Lower leg skin (tissue), 4 donors: Measurements from ENCODE around the gene KCNG2. TPM values are rescaled to one million over a fixed set of nuclear protein-coding genes. Genes with fewer than 3 reads are reported as not detected.
A peak's percentile ranks its signal among the peaks of the same experiment; 100 is the strongest.

Source experiments
- DNase-seq, 2 donors: peaks; one replicate each; pipeline ENCODE4 v3.0.0-alpha.2; 2019; ENCODE audit warnings: low spot score in 2 of 2
- H3K4me3 ChIP-seq: fragments of 200-600 bp; sonication (generic); 2 replicates; pipeline ENCODE4 v1.5.1; 2017; ENCODE audit warnings: mild to moderate bottlenecking, low read depth; ENCODE audit not compliant: poor library complexity, severe bottlenecking
- POLR2A ChIP-seq, 2 donors: fragments of 450-650 bp; IDR thresholded peaks; one replicate each; pipeline ENCODE4 v1.6.1; 2016 to 2017; ENCODE audit warnings: antibody characterized with exemption in 2 of 2, mild to moderate bottlenecking in 1 of 2, moderate library complexity in 1 of 2
- WGBS, 2 donors: methylation state at CpG; one replicate each; pipeline ENCODE4 v1.1.5; 2018; 5-methylcytosine and 5-hydroxymethylcytosine counted together
- intact Hi-C: fragments of 100-400 bp; cut with DNase I; formaldehyde crosslinking; loops from one replicate; pipeline ENCODE4 v1.15.0; 2023; ENCODE audit warnings: low total_unique reads
- total RNA-seq, 4 donors: library from RNA; depleted of rRNA; stranded (reverse); fragments of >200 nt; gene quantifications; one replicate each; pipeline ENCODE4 v1.1.0, GENCODE V29; 2016
- TF ChIP-seq, protein P1 (sequence below), 3 donors: fragments of 450-650 bp; IDR thresholded peaks; one replicate each; pipeline ENCODE4 v1.5.1; 2016; ENCODE audit warnings: antibody characterized with exemption in 3 of 3, mild to moderate bottlenecking in 3 of 3, moderate library complexity in 2 of 3

KCNG2 gene
- total RNA-seq, 4 donors from 2014 or later = 0.84 TPM; not detected in 3

- no peak for TF ChIP-seq POLR2A (IDR thresholded peaks at IDR 0.05)
- TF ChIP-seq, protein P1, sequence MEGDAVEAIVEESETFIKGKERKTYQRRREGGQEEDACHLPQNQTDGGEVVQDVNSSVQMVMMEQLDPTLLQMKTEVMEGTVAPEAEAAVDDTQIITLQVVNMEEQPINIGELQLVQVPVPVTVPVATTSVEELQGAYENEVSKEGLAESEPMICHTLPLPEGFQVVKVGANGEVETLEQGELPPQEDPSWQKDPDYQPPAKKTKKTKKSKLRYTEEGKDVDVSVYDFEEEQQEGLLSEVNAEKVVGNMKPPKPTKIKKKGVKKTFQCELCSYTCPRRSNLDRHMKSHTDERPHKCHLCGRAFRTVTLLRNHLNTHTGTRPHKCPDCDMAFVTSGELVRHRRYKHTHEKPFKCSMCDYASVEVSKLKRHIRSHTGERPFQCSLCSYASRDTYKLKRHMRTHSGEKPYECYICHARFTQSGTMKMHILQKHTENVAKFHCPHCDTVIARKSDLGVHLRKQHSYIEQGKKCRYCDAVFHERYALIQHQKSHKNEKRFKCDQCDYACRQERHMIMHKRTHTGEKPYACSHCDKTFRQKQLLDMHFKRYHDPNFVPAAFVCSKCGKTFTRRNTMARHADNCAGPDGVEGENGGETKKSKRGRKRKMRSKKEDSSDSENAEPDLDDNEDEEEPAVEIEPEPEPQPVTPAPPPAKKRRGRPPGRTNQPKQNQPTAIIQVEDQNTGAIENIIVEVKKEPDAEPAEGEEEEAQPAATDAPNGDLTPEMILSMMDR (IDR thresholded peaks at IDR 0.05) = no peak
- DNase-seq = peak in 1 of 2 donors; percentile 68
- WGBS, 2 donors = 83 to 87% methylated on average over 14 to 17 of the region's 17 CpGs
- H3K4me3 ChIP-seq = no peak overlapping the region
- intact Hi-C loops = no loop called here
Observed at GRCh38 chr18:79781331-79781941, 16.3 kb upstream of the KCNG2 start.

DNA sequence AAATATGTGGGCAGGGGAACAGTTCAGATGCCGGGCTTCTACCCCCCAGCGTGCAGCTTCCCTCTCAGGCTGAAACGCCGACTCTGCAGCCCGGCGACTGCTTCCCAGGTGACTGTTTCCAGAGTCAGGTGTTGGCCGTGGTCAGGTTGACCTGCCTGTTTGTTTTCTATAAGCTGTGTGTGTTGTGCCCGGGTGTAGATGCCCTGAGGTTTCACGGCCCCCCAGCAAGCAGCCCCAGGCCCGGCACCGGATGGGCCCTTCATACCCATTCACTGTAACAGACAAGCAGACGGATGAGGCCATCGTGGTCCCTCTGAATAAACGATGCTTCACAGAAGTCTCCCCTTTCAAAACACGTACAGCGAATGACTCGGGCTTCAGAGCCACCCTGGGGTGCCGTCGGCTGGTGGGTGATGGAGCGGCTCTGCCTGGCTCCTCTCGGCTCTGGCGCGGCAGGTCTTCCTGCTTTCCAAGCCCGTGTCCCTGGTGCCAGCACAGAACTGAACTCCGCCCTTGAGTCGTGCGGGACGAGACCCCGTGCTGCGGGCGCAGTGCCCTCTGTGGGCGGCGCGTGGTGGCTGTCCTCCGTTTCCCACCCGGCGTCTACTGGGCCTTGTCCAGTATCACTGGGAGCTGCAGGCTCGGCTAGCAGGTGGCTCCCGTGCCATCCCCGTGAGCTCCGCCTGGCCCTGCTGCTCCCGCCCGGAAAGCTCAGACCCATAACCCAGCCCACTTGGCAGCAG, 15.0 kb upstream of the KCNG2 start:
- intact Hi-C loops = no loop called here
- TF ChIP-seq POLR2A (IDR thresholded peaks at IDR 0.05) = no peak
- TF ChIP-seq, protein P1 (IDR thresholded peaks at IDR 0.05) = no peak
- H3K4me3 ChIP-seq = no peak overlapping the region
- WGBS, 2 donors = 85 to 87% methylated on average over 43 of the region's 43 CpGs
- DNase-seq = peak in 1 of 2 donors; percentile 67

- TF ChIP-seq POLR2A (IDR thresholded peaks at IDR 0.05) = no peak
- TF ChIP-seq, protein P1 (IDR thresholded peaks at IDR 0.05) = no peak
- intact Hi-C loops = no loop called here
- peak in 1 of 2 donors; percentile 31 for DNase-seq
- WGBS, 2 donors = 82 to 86% methylated on average over 42 of the region's 42 CpGs
- H3K4me3 ChIP-seq = no peak overlapping the region
Observed at GRCh38 chr18:79784071-79784913, 13.4 kb upstream of the KCNG2 start.

GRCh38 chr18:79784965-79785770, 12.6 kb upstream of the KCNG2 start:
- TF ChIP-seq POLR2A (IDR thresholded peaks at IDR 0.05) = no peak
- TF ChIP-seq, protein P1 (IDR thresholded peaks at IDR 0.05) = no peak
- no peak for DNase-seq
- H3K4me3 ChIP-seq = no peak overlapping the region
- intact Hi-C loops = no loop called here
- 69% methylated on average over 32 of the region's 32 CpGs for WGBS, 2 donors

- intact Hi-C loops = no loop called here
- no peak overlapping the region for H3K4me3 ChIP-seq
- no peak for DNase-seq
- TF ChIP-seq, protein P1 (IDR thresholded peaks at IDR 0.05) = no peak
- no peak for TF ChIP-seq POLR2A (IDR thresholded peaks at IDR 0.05)
- WGBS, 2 donors = 78 to 83% methylated on average over 12 of the region's 12 CpGs
Observed at GRCh38 chr18:79785831-79786230, 11.9 kb upstream of the KCNG2 start.
